ENCODE data around the gene EFL1. TPM values are rescaled to one million over a fixed set of nuclear protein-coding genes. Genes with fewer than 3 reads are reported as not detected.

EFL1 gene
- polyA plus RNA-seq, 1 experiment: 19.3 TPM

DNA sequence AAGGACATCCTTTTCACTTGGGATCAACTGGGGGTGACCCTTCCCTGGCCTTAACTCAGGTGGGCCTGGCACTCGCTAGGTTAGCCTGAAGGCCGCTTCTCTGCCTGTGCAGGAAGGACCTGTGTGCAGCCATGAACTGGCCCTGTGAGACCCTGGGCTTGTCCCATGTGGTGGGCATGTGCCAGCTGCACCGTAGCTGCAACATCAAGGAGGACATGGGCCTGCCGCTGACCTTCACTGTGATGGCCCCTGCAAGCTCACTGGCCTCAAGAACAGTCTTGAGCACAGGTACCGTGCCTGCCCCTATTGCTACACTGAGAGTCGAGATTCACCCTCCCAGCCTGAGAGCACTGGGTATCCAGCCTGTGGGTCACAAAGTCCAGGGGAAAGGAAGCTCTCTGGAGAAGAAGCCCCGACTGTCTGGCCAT, 43.1 kb upstream of the EFL1 start:
- Histone ChIP-seq H3K4me3 (ENCODE audit: low read depth, low read length) (no peak overlapping the region), H3K27ac (ENCODE audit: low read depth, low read length) (no peak overlapping the region), H3K9me3 (ENCODE audit: control insufficient read depth, insufficient read depth, low read length) (no peaks in the 10 kb centered on the region), H3K27me3 (ENCODE audit: control insufficient read depth, insufficient read depth, low read length) (peaks cover 20% of the 10 kb centered on the region)
- POLR2A ChIA-PET: no interaction called here
- CTCF ChIA-PET: no interaction called here
- DNase-seq (ENCODE audit: low read depth, low spot score): no peak
- TF ChIP-seq, protein P1, sequence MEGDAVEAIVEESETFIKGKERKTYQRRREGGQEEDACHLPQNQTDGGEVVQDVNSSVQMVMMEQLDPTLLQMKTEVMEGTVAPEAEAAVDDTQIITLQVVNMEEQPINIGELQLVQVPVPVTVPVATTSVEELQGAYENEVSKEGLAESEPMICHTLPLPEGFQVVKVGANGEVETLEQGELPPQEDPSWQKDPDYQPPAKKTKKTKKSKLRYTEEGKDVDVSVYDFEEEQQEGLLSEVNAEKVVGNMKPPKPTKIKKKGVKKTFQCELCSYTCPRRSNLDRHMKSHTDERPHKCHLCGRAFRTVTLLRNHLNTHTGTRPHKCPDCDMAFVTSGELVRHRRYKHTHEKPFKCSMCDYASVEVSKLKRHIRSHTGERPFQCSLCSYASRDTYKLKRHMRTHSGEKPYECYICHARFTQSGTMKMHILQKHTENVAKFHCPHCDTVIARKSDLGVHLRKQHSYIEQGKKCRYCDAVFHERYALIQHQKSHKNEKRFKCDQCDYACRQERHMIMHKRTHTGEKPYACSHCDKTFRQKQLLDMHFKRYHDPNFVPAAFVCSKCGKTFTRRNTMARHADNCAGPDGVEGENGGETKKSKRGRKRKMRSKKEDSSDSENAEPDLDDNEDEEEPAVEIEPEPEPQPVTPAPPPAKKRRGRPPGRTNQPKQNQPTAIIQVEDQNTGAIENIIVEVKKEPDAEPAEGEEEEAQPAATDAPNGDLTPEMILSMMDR (IDR thresholded peaks at IDR 0.05; ENCODE audit: low read depth, low read length): no peak

DNA sequence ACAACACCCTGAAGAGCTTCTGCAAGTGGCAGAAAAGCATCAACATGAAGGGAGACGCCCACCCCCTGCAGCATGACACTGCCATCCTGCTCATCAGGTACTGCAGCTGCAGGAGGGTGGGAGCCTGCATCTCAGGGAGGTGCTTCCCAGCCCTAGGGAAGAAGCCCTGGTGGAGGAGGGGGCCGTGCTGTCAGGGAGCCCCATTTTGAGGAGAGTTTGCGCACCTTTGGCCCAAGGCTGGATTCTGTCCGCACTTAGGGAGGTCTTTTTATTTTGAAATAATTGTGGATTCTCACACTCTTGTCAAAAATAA, 42.2 kb upstream of the EFL1 start:
- Histone ChIP-seq H3K27me3 (ENCODE audit: control insufficient read depth, insufficient read depth, low read length) (peaks cover 13% of the 10 kb centered on the region), H3K4me3 (ENCODE audit: low read depth, low read length) (no peak overlapping the region), H3K27ac (ENCODE audit: low read depth, low read length) (no peak overlapping the region), H3K9me3 (ENCODE audit: control insufficient read depth, insufficient read depth, low read length) (no peaks in the 10 kb centered on the region)
- CTCF ChIA-PET: no interaction called here
- TF ChIP-seq, protein P1 (IDR thresholded peaks at IDR 0.05; ENCODE audit: low read depth, low read length): no peak
- POLR2A ChIA-PET: no interaction called here
- no peak for DNase-seq (ENCODE audit: low read depth, low spot score)

GRCh38 chr15:82303956-82304777, 41.6 kb upstream of the EFL1 start:
- no peak for DNase-seq (ENCODE audit: low read depth, low spot score)
- TF ChIP-seq, protein P1 (IDR thresholded peaks at IDR 0.05; ENCODE audit: low read depth, low read length): no peak
- H3K4me3 ChIP-seq (ENCODE audit: low read depth, low read length): no peak overlapping the region
- peaks cover 9% of the 10 kb centered on the region for H3K27me3 ChIP-seq (ENCODE audit: control insufficient read depth, insufficient read depth, low read length)
- no peaks in the 10 kb centered on the region for H3K9me3 ChIP-seq (ENCODE audit: control insufficient read depth, insufficient read depth, low read length)
- CTCF ChIA-PET: interaction anchor here (0.6 kb wide), 1 partner anchor 519 kb away, joined by 6 read pairs; no protein-coding TSS in a partner anchor
- H3K27ac ChIP-seq (ENCODE audit: low read depth, low read length): no peak overlapping the region
- POLR2A ChIA-PET: no interaction called here

GRCh38 chr15:82301296-82302016, 38.9 kb upstream of the EFL1 start:
- POLR2A ChIA-PET: no interaction called here
- CTCF ChIA-PET: no interaction called here

More at GRCh38 chr15:82301296-82302016, 38.9 kb upstream of the EFL1 start:
- no peak overlapping the region for H3K4me3 ChIP-seq (ENCODE audit: low read depth, low read length)
- H3K27ac ChIP-seq (ENCODE audit: low read depth, low read length): no peak overlapping the region
- H3K27me3 ChIP-seq (ENCODE audit: control insufficient read depth, insufficient read depth, low read length): peaks cover 5% of the 10 kb centered on the region
- no peaks in the 10 kb centered on the region for H3K9me3 ChIP-seq (ENCODE audit: control insufficient read depth, insufficient read depth, low read length)
- TF ChIP-seq, protein P1 (IDR thresholded peaks at IDR 0.05; ENCODE audit: low read depth, low read length): no peak
- DNase-seq (ENCODE audit: low read depth, low spot score): no peak

Data from AG04450 (cell line).